Measurements from ENCODE around the gene ARID4A. TPM values are rescaled to one million over a fixed set of nuclear protein-coding genes. Genes with fewer than 3 reads are reported as not detected.
A peak's percentile ranks its signal among the peaks of the same experiment; 100 is the strongest.

ARID4A gene
- total RNA-seq, 2 donors from 2014 or later: 33.9 to 42.2 TPM

DNA sequence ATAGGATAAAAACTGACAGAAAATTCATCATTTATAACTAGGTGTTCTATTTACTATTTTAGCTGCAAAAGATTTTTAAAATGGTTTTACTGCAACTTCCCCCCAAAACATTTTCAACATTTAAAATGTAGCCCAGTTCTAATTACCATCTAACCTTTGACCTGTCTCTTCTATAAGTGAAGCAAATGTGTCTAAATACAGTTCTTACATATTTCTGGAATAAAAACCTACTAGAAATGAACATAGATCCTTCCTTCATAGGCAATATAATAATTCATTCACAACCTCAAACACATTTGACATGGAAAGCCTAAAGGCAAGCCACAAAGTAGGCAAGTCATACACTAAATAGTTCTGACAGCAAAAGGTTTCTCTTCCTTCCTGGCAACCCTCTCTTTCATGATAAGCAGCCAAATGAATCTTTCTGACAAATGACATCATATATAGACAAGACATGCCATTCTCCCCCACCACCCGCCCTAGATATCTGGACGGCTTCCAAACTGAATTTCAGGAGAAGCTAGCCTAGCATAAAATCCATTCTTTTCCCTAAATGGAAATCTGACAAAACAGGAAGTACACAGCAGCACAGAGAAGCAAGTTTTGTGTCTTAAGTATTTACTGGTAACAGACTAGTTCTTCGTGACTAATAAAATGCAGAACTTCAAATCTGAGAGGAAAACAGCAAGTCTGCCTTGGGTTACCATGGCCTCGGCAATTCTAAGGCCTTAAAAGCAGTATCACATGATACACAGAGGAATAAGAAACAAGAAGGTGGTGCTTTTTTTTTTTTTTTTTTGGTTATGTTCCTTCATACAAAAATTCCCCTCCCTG is 17.2 kb upstream of the ARID4A start:
- Mint-ChIP-seq H3K27ac (peak overlapping the region; percentile 100), H3K9me3 (no peaks in the 10 kb centered on the region), H3K36me3 (ENCODE audit: insufficient read depth in 2 of 2) (peaks cover 8 to 55% of the 10 kb centered on the region in 2 donors), H3K4me1 (ENCODE audit: low read depth) (peaks cover 73% of the 10 kb centered on the region), H3K27me3 (ENCODE audit: low read depth) (no peaks in the 10 kb centered on the region), H3K4me3 (peak overlapping the region; percentile 70 to 96)
- ATAC-seq (replicated peaks in 1 of 2): peak; percentile 86 to 90
- peak; percentile 29 to 56 for DNase-seq

DNA sequence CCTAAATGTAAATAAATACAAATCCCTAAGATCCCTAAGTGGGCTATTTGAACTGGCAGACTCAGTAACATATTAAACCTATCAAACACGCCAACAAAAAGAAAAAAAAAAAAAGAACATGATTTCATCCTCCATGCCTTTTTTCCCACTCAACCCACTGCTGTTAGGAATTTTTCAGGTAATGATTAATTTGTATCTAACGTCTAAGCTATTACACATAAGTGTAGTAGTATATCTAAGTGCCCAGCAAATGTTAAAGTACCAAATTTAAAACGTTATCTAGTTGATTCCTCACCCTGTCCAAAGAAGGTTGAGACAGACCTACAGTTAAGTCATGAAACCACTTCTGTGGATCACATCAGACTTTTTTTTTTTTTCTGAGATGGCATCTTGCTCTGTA is 16.4 kb upstream of the ARID4A start:
- no peaks in the 10 kb centered on the region for H3K9me3 Mint-ChIP-seq
- DNase-seq (no peak), ATAC-seq (replicated peaks in 1 of 2) (peak; percentile 3 to 14)
- peak overlapping the region; percentile 100 for H3K27ac Mint-ChIP-seq
- peaks cover 8 to 59% of the 10 kb centered on the region in 2 donors for H3K36me3 Mint-ChIP-seq (ENCODE audit: insufficient read depth in 2 of 2)
- H3K4me1 Mint-ChIP-seq (ENCODE audit: low read depth): peaks cover 65% of the 10 kb centered on the region
- H3K27me3 Mint-ChIP-seq (ENCODE audit: low read depth): no peaks in the 10 kb centered on the region
- peak overlapping the region; percentile 70 to 96 for H3K4me3 Mint-ChIP-seq

DNA sequence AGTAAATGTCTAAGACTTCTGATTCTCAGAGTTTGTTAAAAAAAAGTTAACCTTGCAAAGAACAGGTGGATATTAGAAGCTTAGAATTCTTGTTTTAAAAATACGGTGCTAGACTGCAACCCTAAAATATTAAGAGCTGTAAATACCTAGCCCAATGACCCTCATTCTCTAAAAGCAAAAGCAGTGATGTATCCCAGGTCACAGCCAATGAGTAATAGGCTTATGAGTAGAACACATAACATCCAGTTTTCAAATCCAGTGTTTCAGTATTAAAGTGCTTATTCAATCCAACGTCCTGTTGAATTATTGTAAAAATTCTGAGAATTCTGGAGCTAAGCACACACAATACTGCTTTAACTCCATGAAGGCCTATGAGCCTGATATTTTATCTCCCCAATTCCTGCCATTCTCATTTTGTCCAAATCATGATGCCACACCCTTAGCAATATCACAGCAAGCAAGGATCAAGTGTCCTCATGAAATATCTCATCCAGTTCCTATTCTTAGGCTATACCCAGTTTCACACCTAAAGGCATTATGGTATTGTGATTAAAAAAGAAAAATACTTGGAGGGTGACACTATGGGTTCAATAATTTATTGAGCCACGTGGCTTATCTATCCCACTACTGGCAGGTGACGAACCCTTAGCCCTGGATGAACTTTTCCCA is 15.3 kb upstream of the ARID4A start:
- peaks cover 13 to 63% of the 10 kb centered on the region in 2 donors for H3K36me3 Mint-ChIP-seq (ENCODE audit: insufficient read depth in 2 of 2)
- peaks cover 70% of the 10 kb centered on the region for H3K4me1 Mint-ChIP-seq (ENCODE audit: low read depth)
- H3K27me3 Mint-ChIP-seq (ENCODE audit: low read depth): no peaks in the 10 kb centered on the region
- H3K9me3 Mint-ChIP-seq: no peaks in the 10 kb centered on the region
- peak overlapping the region; percentile 100 for H3K27ac Mint-ChIP-seq
- no peak for ATAC-seq (replicated peaks in 1 of 2)
- peak overlapping the region in 1 of 2 donors; percentile 63 for H3K4me3 Mint-ChIP-seq
- DNase-seq: no peak

DNA sequence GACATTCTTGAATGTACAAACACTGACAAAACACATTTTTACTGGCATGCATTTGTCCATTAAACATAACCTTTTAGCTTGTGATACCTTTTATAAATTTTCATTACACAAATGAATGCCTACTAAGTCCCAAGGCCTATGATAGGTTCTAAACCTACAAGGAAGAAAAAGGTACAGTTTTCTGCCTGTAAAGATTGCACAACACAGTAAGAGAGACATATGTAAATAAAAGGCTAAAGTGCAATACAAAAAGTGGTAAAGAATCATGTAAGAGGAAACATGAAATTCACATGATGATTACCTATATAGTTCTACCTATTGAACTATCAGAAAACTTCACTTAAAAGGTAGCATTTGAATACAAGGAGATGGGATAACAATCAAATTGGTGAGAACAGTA is 14.6 kb upstream of the ARID4A start:
- H3K4me1 Mint-ChIP-seq (ENCODE audit: low read depth): peaks cover 77% of the 10 kb centered on the region
- ATAC-seq (replicated peaks in 1 of 2) (no peak), DNase-seq (no peak)
- no peaks in the 10 kb centered on the region for H3K27me3 Mint-ChIP-seq (ENCODE audit: low read depth)
- H3K27ac Mint-ChIP-seq: peak overlapping the region; percentile 100
- H3K9me3 Mint-ChIP-seq: no peaks in the 10 kb centered on the region
- H3K36me3 Mint-ChIP-seq (ENCODE audit: insufficient read depth in 2 of 2): peaks cover 16 to 62% of the 10 kb centered on the region in 2 donors
- H3K4me3 Mint-ChIP-seq: peak overlapping the region in 1 of 2 donors; percentile 5

DNA sequence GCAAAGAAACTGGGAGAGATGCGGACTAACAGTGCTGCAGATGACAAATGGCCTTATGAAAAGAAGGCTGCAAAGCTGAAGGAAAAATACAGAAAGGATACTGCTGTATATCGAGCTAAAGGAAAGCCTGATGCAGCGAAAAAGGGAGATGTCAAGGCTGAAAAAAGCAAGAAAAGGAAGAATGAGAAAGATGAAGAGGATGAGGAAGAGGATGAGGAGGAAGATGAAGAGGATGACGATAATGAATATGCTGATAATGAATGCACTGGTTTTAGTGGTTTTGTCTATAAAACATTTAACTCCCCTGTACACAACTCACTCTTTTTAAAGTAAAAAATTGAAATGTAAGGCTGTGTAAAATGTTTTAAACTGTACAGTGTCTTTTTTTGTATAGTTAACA is 13.2 kb upstream of the ARID4A start:
- Mint-ChIP-seq H3K27me3 (ENCODE audit: low read depth) (no peaks in the 10 kb centered on the region), H3K27ac (peak overlapping the region; percentile 14), H3K4me3 (no peak overlapping the region), H3K4me1 (ENCODE audit: low read depth) (peaks cover 80% of the 10 kb centered on the region), H3K36me3 (ENCODE audit: insufficient read depth in 2 of 2) (peaks cover 19 to 57% of the 10 kb centered on the region in 2 donors), H3K9me3 (no peaks in the 10 kb centered on the region)
- ATAC-seq (replicated peaks in 1 of 2): no peak
- no peak for DNase-seq

DNA sequence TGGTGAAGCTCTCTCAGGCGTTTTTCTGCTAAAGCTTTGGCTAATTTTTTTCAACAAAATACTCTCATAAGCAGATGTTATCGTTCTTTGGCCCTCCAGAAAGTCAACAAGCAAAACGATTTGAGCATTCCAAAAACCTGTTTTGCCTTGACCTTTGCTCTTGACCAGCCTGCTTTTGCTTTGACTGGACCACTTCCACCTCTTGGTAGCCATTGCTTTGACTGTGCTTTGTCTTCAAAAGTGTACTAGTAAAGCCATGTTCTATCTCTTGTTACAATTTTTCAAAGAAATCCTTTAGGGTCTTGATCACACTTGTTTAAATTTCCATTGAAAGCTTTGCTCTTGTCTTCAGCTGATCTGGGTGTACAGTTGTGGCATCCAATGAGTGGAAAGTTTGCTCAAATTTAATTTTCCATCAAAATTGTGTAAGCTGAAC is 10.7 kb upstream of the ARID4A start:
- Mint-ChIP-seq H3K27me3 (ENCODE audit: low read depth) (no peaks in the 10 kb centered on the region), H3K4me3 (peak overlapping the region in 1 of 2 donors; percentile 13), H3K27ac (peak overlapping the region; percentile 48), H3K4me1 (ENCODE audit: low read depth) (peaks cover 71% of the 10 kb centered on the region), H3K36me3 (ENCODE audit: insufficient read depth in 2 of 2) (peaks cover 22 to 53% of the 10 kb centered on the region in 2 donors), H3K9me3 (no peaks in the 10 kb centered on the region)
- no peak for ATAC-seq (replicated peaks in 1 of 2)
- no peak for DNase-seq

DNA sequence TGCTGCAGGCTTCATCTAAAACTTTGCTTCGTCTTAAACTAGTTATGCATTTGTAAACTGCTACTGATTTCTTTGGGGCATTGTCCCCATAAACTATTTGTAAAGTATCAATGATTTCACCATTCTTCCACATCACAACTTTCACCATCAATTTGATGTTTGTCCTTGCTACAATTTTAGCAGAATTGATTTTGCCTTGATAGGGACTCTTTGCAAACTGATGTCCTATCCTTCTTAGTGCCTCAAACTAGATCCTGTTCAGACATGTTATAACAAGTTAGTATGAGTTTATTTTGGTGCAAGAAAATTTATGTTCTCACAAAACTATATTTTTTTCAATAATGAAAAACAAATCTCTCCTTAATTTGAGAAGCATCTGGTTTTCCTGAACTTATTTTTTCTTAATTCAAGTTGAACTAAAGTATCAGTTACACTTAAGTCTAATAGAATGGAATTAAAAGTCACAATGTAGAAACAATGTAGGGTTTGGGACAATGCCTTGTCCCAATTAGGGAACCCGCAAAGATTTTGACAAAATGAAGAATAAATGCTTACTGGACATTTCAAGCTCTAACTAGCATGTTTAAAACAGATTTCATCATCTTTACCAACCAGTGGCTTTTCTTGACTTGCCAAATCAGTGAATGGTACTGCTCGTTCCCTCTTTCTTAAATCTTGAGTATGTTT is 10.1 kb upstream of the ARID4A start:
- peaks cover 71% of the 10 kb centered on the region for H3K4me1 Mint-ChIP-seq (ENCODE audit: low read depth)
- DNase-seq (no peak), ATAC-seq (replicated peaks in 1 of 2) (no peak)
- H3K27me3 Mint-ChIP-seq (ENCODE audit: low read depth): no peaks in the 10 kb centered on the region
- H3K9me3 Mint-ChIP-seq: no peaks in the 10 kb centered on the region
- peak overlapping the region in 1 of 2 donors; percentile 13 for H3K4me3 Mint-ChIP-seq
- peaks cover 20 to 50% of the 10 kb centered on the region in 2 donors for H3K36me3 Mint-ChIP-seq (ENCODE audit: insufficient read depth in 2 of 2)
- H3K27ac Mint-ChIP-seq: peak overlapping the region; percentile 48

DNA sequence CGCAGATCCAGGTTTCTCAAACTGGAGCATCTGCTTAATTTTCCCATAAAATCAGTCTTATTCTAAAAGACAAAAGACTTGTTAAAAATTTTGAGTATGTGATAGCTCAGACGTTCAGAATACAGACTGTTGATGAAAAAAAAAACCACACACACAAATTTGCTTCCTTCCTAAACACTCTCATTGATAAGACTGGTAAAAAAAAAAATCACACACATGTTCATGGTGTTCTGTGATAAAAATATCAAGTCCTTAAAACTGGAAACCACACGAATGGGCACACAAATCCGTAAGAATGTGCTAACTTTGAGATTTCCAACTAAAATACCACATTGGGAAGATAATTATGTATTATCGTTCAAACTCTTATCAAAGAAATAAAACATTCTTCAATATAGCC is 6.7 kb upstream of the ARID4A start:
- Mint-ChIP-seq H3K4me3 (no peak overlapping the region), H3K36me3 (ENCODE audit: insufficient read depth in 2 of 2) (peaks cover 24 to 43% of the 10 kb centered on the region in 2 donors), H3K9me3 (no peaks in the 10 kb centered on the region), H3K27me3 (ENCODE audit: low read depth) (no peaks in the 10 kb centered on the region), H3K4me1 (ENCODE audit: low read depth) (peaks cover 77% of the 10 kb centered on the region), H3K27ac (peak overlapping the region; percentile 42)
- ATAC-seq (replicated peaks in 1 of 2) (no peak), DNase-seq (no peak)

DNA sequence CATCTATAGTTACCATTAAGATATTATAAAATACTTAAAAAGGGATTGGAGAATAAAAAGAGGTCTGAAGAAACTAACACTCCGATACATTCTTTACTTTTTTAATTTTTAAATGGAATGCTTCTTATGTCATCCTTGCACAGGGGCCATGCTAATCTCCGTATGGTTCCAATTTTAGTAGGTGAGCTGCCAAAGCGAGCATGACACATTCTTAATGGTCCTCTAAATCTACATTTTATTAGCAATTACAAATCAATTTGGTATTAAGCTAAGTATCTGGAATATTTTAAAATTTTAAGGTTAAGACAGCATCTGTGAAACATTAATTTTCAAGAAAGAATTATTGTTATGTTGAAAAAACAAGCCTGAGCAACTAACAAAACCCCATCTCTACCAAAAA is 6.2 kb upstream of the ARID4A start:
- Mint-ChIP-seq H3K9me3 (no peaks in the 10 kb centered on the region), H3K27me3 (ENCODE audit: low read depth) (no peaks in the 10 kb centered on the region), H3K36me3 (ENCODE audit: insufficient read depth in 2 of 2) (peaks cover 24 to 44% of the 10 kb centered on the region in 2 donors), H3K4me1 (ENCODE audit: low read depth) (peaks cover 77% of the 10 kb centered on the region), H3K4me3 (peak overlapping the region in 1 of 2 donors; percentile 23), H3K27ac (no peak overlapping the region)
- ATAC-seq (replicated peaks in 1 of 2) (no peak), DNase-seq (no peak)

DNA sequence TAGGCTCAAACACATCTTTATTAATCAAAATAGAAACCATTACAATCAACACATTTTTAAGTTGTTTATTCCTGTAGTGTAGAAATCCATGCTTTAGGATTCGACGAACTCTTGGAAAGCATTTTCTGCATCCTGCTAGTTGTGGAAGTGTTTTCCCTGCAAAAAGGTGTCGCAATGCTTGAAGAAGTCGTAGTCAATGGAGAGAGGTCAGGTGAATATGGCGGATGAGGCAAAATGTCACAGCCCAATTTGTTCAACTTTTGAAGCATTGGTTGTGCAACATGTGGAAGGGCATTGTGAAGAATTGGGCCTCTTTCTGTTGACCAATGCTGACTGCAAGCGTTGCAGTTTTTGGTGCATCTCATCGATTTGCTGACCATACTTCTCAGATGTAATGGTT is 4.2 kb upstream of the ARID4A start:
- Mint-ChIP-seq H3K4me1 (ENCODE audit: low read depth) (peaks cover 62% of the 10 kb centered on the region), H3K27me3 (ENCODE audit: low read depth) (no peaks in the 10 kb centered on the region), H3K9me3 (no peaks in the 10 kb centered on the region), H3K36me3 (ENCODE audit: insufficient read depth in 2 of 2) (peaks cover 15 to 31% of the 10 kb centered on the region in 2 donors), H3K4me3 (peak overlapping the region in 1 of 2 donors; percentile 18), H3K27ac (no peak overlapping the region)
- ATAC-seq (replicated peaks in 1 of 2) (no peak), DNase-seq (no peak)

DNA sequence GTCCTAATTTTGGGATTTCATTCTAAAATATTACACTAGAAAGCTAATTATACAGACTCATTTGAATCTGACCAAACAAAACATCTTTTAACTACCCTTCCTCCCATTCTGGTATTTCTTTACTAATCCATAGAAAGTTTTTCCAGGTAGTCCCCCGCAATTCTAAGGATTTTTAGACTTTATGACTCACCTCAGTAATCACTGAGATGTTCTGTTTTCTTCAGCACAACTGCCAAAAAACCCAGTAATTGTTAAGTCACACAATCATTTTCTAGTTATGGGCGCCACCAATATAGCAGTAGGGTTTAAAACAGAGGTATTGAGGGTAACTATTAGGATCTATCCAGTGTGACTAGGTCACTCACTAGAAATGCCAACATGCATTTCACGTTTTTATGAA is 1.6 kb upstream of the ARID4A start:
- Mint-ChIP-seq H3K4me1 (ENCODE audit: low read depth) (peaks cover 52% of the 10 kb centered on the region), H3K4me3 (no peak overlapping the region), H3K9me3 (no peaks in the 10 kb centered on the region), H3K27me3 (ENCODE audit: low read depth) (no peaks in the 10 kb centered on the region), H3K27ac (no peak overlapping the region), H3K36me3 (ENCODE audit: insufficient read depth in 2 of 2) (peaks cover 11 to 23% of the 10 kb centered on the region in 2 donors)
- DNase-seq: no peak
- ATAC-seq (replicated peaks in 1 of 2): no peak

DNA sequence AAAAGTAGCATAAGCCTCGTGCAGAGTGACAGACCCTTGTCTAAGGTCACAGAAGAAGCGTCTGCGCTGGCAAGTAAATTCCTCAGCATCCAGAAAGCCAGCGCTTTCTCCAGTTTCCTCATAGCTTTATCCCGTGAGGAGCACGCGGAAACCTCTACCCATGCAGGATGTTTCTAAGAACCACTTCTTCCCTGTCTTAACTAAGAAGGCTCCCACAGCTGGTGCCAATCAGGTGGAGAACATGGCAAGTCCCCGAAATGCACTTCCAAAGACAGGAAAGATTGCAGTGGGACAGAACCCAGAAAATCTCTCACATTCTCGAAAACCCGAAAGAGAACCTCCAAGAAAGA is 968 bp upstream of the ARID4A start:
- DNase-seq: no peak
- Mint-ChIP-seq H3K27ac (no peak overlapping the region), H3K4me1 (ENCODE audit: low read depth) (peaks cover 49% of the 10 kb centered on the region), H3K36me3 (ENCODE audit: insufficient read depth in 2 of 2) (peaks cover 11 to 26% of the 10 kb centered on the region in 2 donors), H3K9me3 (no peaks in the 10 kb centered on the region), H3K27me3 (ENCODE audit: low read depth) (no peaks in the 10 kb centered on the region), H3K4me3 (no peak overlapping the region)
- no peak for ATAC-seq (replicated peaks in 1 of 2)
